ENCODE results near the gene CPNE7.

- TF ChIP-seq EZH2 (IDR thresholded peaks at IDR 0.05) (no peak), POLR2AphosphoS5 (IDR thresholded peaks at IDR 0.05; ENCODE audit: borderline replicate concordance, low read depth, low read length) (no peak), FOXP2 (optimal IDR thresholded peaks at IDR 0.05; ENCODE audit: control extremely low read depth, extremely low read length, insufficient read depth) (no peak)
These were observed 9.4 kb downstream of the CPNE7 start for GRCh38 chr16:89584768-89585549.
